K562 (cell line): ENCODE data around the gene ATP5ME. TPM values are rescaled to one million over a fixed set of nuclear protein-coding genes. Genes with fewer than 3 reads are reported as not detected.

ENCODE experiments used
- ATAC-seq: fragments of 200-7000 bp; cut with Tn5 transposase; 3 replicates; pipeline ENCODE4 v1.9.1; 2020; ENCODE audit warnings: moderate library complexity
- BruUV-seq: library from RNA; stranded (reverse); fragments of 400-500 nt; replicated peaks from 2 replicates; lab custom pipeline; 2021; lab: Mats Ljungman, UMichigan
- CTCF ChIA-PET: fragments of 300-600 bp; formaldehyde crosslinking; extraction: SDS; loops from one replicate; lab custom pipeline; 2021; ENCODE audit warnings: low intra/inter-chr PET ratio; lab: Yijun Ruan, JAX
- POLR2A ChIA-PET: fragments of 300-600, 350-650 bp; sonication (Branson Sonifier 250); formaldehyde crosslinking; extraction: SDS; loops from one replicate; lab custom pipeline; 2021; ENCODE audit warnings: antibody characterized with exemption, inconsistent platforms; lab: Yijun Ruan, JAX
- DNase-seq, 4 experiments: peaks; one replicate each; pipeline versions ENCODE4 v3.0.0 to v3.0.0-alpha.2; 2011 to 2018; ENCODE audit warnings: low spot score in 3 of 4, mixed read lengths in 3 of 4; ENCODE audit errors: extremely low read depth in 1 of 4
- FAIRE-seq: peaks from 2 replicates; lab custom pipeline; 2011; peaks lifted over from hg19 to GRCh38; lab: Jason Lieb, UNC
- H2AFZ ChIP-seq: 2 replicates; pipeline ENCODE4 v1.6.0; 2011; ENCODE audit warnings: low read depth, low read length, control low read depth, inconsistent platforms
- H3K27ac ChIP-seq: fragments of 200-600 bp; 3 replicates; pipeline ENCODE4 v1.8.0; 2011; ENCODE audit warnings: low read depth, mild to moderate bottlenecking, control low read depth, inconsistent platforms, low read length, moderate library complexity, mixed read lengths; ENCODE audit errors: extremely low read depth
- H3K27me3 ChIP-seq, 2 experiments: fragments of 300-600 bp in 1 of 2; 2 replicates in 1 of 2; 3 replicates in 1 of 2; pipeline versions ENCODE4 v1.6.0 to v1.8.0; 2011; ENCODE audit warnings: inconsistent platforms in 2 of 2, low read length in 2 of 2, mild to moderate bottlenecking in 1 of 2, mixed read lengths in 1 of 2, moderate library complexity in 1 of 2; ENCODE audit not compliant: control insufficient read depth in 2 of 2, insufficient read depth in 2 of 2
- H3K36me3 ChIP-seq: fragments of 300-600 bp; 3 replicates; pipeline ENCODE4 v1.8.0; 2011; ENCODE audit warnings: mild to moderate bottlenecking, low read length, inconsistent platforms; ENCODE audit not compliant: control insufficient read depth, insufficient read depth
- H3K4me1 ChIP-seq, 2 experiments: fragments of 200-600 bp in 1 of 2; replicated peaks in 1 of 2; 2 replicates in 1 of 2; 3 replicates in 1 of 2; pipeline versions ENCODE4 v1.5.1 to v1.8.0; 2011; ENCODE audit warnings: inconsistent platforms in 2 of 2, low read length in 2 of 2, mild to moderate bottlenecking in 1 of 2, mixed read lengths in 1 of 2, moderate library complexity in 1 of 2; ENCODE audit not compliant: control insufficient read depth in 2 of 2, insufficient read depth in 2 of 2
- H3K4me2 ChIP-seq: 2 replicates; pipeline ENCODE4 v1.6.1; 2011; ENCODE audit warnings: low read length, control low read depth, inconsistent platforms, mixed read lengths; ENCODE audit not compliant: insufficient read depth
- H3K4me3 ChIP-seq: fragments of 200-600 bp; sonication (generic), shearing (Covaris generic); 2 replicates; pipeline ENCODE4 v1.5.1; 2016; ENCODE audit warnings: control low read depth, inconsistent platforms
- H3K79me2 ChIP-seq: fragments of 200-600 bp; 3 replicates; pipeline ENCODE4 v1.8.0; 2011; ENCODE audit warnings: low read length, inconsistent platforms; ENCODE audit not compliant: control insufficient read depth, insufficient read depth
- H3K9ac ChIP-seq, 2 experiments: 2 replicates each; pipeline versions ENCODE4 v1.6.0 to v1.6.1; 2011; ENCODE audit warnings: low read depth in 2 of 2, low read length in 2 of 2, control low read depth in 1 of 2, inconsistent platforms in 1 of 2, mild to moderate bottlenecking in 1 of 2, mixed read lengths in 1 of 2; ENCODE audit not compliant: insufficient read depth in 1 of 2
- H3K9me1 ChIP-seq: one replicate; pipeline ENCODE4 v1.6.0; 2011; ENCODE audit warnings: inconsistent platforms, mild to moderate bottlenecking, low read length, moderate library complexity; ENCODE audit not compliant: control insufficient read depth, insufficient read depth
- H3K9me3 ChIP-seq: replicated peaks from 2 replicates; pipeline ENCODE4 v1.5.1; 2011; ENCODE audit warnings: low read depth, low read length, inconsistent platforms; ENCODE audit not compliant: control insufficient read depth, insufficient read depth
- H4K20me1 ChIP-seq: replicated peaks from 2 replicates; pipeline ENCODE4 v1.6.1; 2011; ENCODE audit warnings: low read length, inconsistent platforms, mixed read lengths; ENCODE audit not compliant: control insufficient read depth, insufficient read depth
- GTF2A2 ChIP-seq: IDR thresholded peaks from 2 replicates; pipeline ENCODE4 v1.6.1; 2016; ENCODE audit warnings: mild to moderate bottlenecking, missing genetic modification characterization, missing compliant biosample characterization
- SMARCB1 ChIP-seq: IDR thresholded peaks from 2 replicates; pipeline ENCODE4 v1.6.1; 2011; ENCODE audit warnings: improper control_type of control experiment, low read depth; ENCODE audit not compliant: insufficient read length
- TCF3 ChIP-seq: sonication (generic); formaldehyde crosslinking; IDR thresholded peaks from 2 replicates; pipeline ENCODE4 v1.4.0; 2020; ENCODE audit warnings: mild to moderate bottlenecking, missing genetic modification reagents
- ZNF124 ChIP-seq: sonication (generic); formaldehyde crosslinking; IDR thresholded peaks from 2 replicates; pipeline ENCODE4 v1.8.1; 2022; ENCODE audit warnings: missing genetic modification reagents
- WGBS: fragments of 100-300 bp; shearing (Covaris generic); methylation state at CpG from one replicate; pipeline ENCODE4 v1.1.6; 2016; ENCODE audit warnings: low coverage, mixed read lengths; ENCODE audit not compliant: insufficient coverage; ENCODE audit errors: missing lambda C conversion rate; 5-methylcytosine and 5-hydroxymethylcytosine counted together
- in situ Hi-C: fragments of 300-500 bp; cut with MboI; formaldehyde crosslinking; loops from 4 replicates; pipeline ENCODE4 v1.15.0; 2018; ENCODE audit warnings: inconsistent platforms, mixed read lengths
- intact Hi-C: fragments of 100-400 bp; cut with micrococcal nuclease; formaldehyde crosslinking; loops from 2 replicates; pipeline ENCODE4 v1.14.2; 2022
- polyA plus RNA-seq, 8 experiments: library from polyadenylated mRNA; depleted of rRNA in 4 of 8; stranded (reverse) in 5 of 8; unstranded in 3 of 8; fragments of >200 nt; fragmentation: Nextera tagmentation in 2 of 8; fragmentation: Illumina TruSeq in 1 of 8; extraction: Ambion mirVana in 2 of 8; extraction: Trizol in 1 of 8; gene quantifications; 2 replicates each; pipeline versions ENCODE4 v1.2.1 to v1.2.3, GENCODE V29; 2011 to 2014; ENCODE audit warnings: inconsistent platforms in 1 of 8, missing spikeins in 1 of 8
- total RNA-seq, 7 experiments: library from RNA; depleted of rRNA in 6 of 7; stranded (reverse); fragments of >200 nt in 6 of 7; fragmentation: Illumina TruSeq in 2 of 7; extraction: Trizol in 2 of 7; gene quantifications; 2 replicates each; pipeline versions ENCODE4 v1.2.1 to v1.2.3, GENCODE V29; 2011 to 2021; ENCODE audit warnings: low replicate concordance in 1 of 7
- TF ChIP-seq, protein P1 (sequence below), 3 experiments: IDR thresholded peaks in 2 of 3; conservative IDR thresholded peaks in 1 of 3; 2 replicates each; pipeline ENCODE4 v1.5.1; 2011 to 2012; ENCODE audit warnings: low read length in 3 of 3, mild to moderate bottlenecking in 3 of 3, control low read depth in 2 of 3, improper control_type of control experiment in 1 of 3, inconsistent platforms in 1 of 3, low read depth in 1 of 3, mixed read lengths in 1 of 3, moderate library complexity in 1 of 3; ENCODE audit not compliant: insufficient read depth in 2 of 3
- TF ChIP-seq, protein P2 (sequence below): fragments of 450-650 bp; formaldehyde crosslinking; IDR thresholded peaks from 2 replicates; pipeline ENCODE4 v1.4.0; 2020; ENCODE audit warnings: mild to moderate bottlenecking

Gene ATP5ME
- total and polyA plus RNA-seq, 9 of the 15 experiments (the other 6 are each of a cell fraction or from before 2014, with no cell fraction given): 509 to 2,480 (median 887) TPM

DNA sequence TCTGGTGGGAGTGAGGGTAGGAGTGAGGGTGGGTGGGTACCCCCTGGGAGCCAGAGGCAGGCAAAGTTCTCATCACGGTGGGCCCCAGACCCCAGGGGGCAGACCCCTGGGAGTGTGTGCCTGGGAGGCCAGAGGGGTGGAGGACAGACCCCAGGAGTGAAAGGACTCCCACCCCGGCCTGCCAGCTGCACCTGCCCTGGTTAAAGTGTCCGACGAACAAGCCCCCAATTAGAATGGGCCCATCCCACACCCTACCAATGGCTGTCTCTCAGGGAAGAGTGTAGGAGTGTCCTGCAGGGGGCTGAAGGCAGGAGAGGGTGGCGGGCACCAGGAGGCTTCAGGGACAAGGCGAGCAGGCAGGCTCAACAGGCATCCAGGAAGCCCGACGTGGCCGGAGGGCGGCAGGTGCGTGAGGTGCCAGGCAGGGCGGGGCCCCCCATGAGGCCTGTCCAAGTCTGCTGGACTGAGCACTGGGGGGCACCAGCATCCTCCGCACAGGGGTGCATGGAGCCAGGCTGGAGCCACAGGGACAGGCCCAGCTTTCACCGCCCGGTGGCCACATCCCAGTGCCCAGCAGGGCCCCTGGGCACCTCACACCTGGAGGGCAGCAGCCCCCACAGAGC is 40.0 kb downstream of the ATP5ME start:
- ChIA-PET CTCF (no interaction called here), POLR2A (no interaction called here)
- Histone ChIP-seq H3K27me3 (peaks cover 23 to 64% of the 10 kb centered on the region in 2 experiments), H2AFZ (no peak overlapping the region), H3K79me2 (no peaks in the 10 kb centered on the region), H3K4me3 (no peak overlapping the region), H3K9me3 (no peaks in the 10 kb centered on the region; the same call in 1 of the 2 replicates), H3K9ac (no peak overlapping the region), H3K9me1 (no peaks in the 10 kb centered on the region), H3K4me1 (peaks cover 0 to 20% of the 10 kb centered on the region in 2 experiments; a peak in 2 of 5 replicates), H4K20me1 (no peaks in the 10 kb centered on the region), H3K27ac (no peak overlapping the region), H3K36me3 (no peaks in the 10 kb centered on the region), H3K4me2 (no peak overlapping the region)
- DNase-seq (no peak), ATAC-seq (peak; percentile 63), FAIRE-seq (no peak)
- intact Hi-C loops (no loop called here), in situ Hi-C loops (no loop called here)
- no TSS peak for BruUV-seq
- 7% methylated on average over 15 of the region's 15 CpGs for WGBS
- TF ChIP-seq, protein P1, sequence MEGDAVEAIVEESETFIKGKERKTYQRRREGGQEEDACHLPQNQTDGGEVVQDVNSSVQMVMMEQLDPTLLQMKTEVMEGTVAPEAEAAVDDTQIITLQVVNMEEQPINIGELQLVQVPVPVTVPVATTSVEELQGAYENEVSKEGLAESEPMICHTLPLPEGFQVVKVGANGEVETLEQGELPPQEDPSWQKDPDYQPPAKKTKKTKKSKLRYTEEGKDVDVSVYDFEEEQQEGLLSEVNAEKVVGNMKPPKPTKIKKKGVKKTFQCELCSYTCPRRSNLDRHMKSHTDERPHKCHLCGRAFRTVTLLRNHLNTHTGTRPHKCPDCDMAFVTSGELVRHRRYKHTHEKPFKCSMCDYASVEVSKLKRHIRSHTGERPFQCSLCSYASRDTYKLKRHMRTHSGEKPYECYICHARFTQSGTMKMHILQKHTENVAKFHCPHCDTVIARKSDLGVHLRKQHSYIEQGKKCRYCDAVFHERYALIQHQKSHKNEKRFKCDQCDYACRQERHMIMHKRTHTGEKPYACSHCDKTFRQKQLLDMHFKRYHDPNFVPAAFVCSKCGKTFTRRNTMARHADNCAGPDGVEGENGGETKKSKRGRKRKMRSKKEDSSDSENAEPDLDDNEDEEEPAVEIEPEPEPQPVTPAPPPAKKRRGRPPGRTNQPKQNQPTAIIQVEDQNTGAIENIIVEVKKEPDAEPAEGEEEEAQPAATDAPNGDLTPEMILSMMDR (IDR thresholded peaks at IDR 0.05 in 2 of 3, conservative IDR thresholded peaks at IDR 0.05 in 1 of 3; ENCODE audit: insufficient read depth in 2 of 3, low read depth in 1 of 3, low read length in 3 of 3): 0 out of 6 replicates have a peak, but pooled peaks of 2 of the 3 experiments have one; percentile 4 to 13
- no peak for TF ChIP-seq TCF3

DNA sequence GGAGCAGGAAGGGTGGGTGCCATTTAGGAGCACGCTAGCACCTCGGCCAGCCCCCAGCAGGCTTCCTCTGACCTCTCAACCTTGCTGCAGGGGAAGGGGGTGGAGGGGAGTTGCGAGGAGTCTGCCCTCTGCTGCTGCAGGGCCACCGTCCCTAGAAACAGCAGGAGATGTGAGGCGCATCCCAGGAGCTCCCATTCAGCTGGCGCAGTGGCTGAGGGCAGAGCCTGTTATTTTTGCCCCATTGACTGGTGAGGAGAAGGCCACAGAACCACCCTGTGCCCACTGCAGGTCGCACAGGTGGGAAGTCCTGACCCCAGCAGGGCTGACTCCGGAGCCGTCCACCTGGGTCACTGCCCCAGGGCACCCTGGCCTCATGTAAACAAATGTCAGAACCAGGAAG is 40.7 kb downstream of the ATP5ME start:
- intact Hi-C loops: no loop called here
- no TSS peak for BruUV-seq

More for the DNA sequence above, 40.7 kb downstream of the ATP5ME start:
- no peak overlapping the region for H3K27ac ChIP-seq
- H3K4me2 ChIP-seq: no peak overlapping the region
- ATAC-seq: no peak
- no peak overlapping the region for H2AFZ ChIP-seq
- H3K9me1 ChIP-seq: no peaks in the 10 kb centered on the region
- no peak overlapping the region for H3K9ac ChIP-seq
- CTCF ChIA-PET: no interaction called here
- no peak overlapping the region for H3K4me3 ChIP-seq
- H3K4me1 ChIP-seq: peaks cover 0 to 27% of the 10 kb centered on the region in 2 experiments; a peak in 2 of 5 replicates
- in situ Hi-C loops: no loop called here
- no peaks in the 10 kb centered on the region for H4K20me1 ChIP-seq
- DNase-seq: no peak
- TF ChIP-seq, protein P2, sequence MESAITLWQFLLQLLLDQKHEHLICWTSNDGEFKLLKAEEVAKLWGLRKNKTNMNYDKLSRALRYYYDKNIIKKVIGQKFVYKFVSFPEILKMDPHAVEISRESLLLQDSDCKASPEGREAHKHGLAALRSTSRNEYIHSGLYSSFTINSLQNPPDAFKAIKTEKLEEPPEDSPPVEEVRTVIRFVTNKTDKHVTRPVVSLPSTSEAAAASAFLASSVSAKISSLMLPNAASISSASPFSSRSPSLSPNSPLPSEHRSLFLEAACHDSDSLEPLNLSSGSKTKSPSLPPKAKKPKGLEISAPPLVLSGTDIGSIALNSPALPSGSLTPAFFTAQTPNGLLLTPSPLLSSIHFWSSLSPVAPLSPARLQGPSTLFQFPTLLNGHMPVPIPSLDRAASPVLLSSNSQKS (CRISPR knock-in tag): no peak
- TF ChIP-seq ZNF124 (no peak), SMARCB1 (no peak), GTF2A2 (no peak)
- no peaks in the 10 kb centered on the region for H3K36me3 ChIP-seq
- peaks cover 26 to 64% of the 10 kb centered on the region in 2 experiments for H3K27me3 ChIP-seq
- no peak for FAIRE-seq
- 2% methylated on average over 8 of the region's 9 CpGs for WGBS
- no peaks in the 10 kb centered on the region for H3K79me2 ChIP-seq
- no peaks in the 10 kb centered on the region; the same call in 1 of the 2 replicates for H3K9me3 ChIP-seq
- POLR2A ChIA-PET: no interaction called here
